C4-2B (cell line): ENCODE data around the gene PILRB.
"Not testable (repeated sequence)": the region's sequence is repeated elsewhere in the genome, so short reads cannot be mapped to it uniquely, and the experiment has no call there.

Source experiments
- H3K27ac ChIP-seq: fragments of 450-650 bp; 2 replicates; pipeline ENCODE4 v1.5.1; 2017
- CTCF ChIP-seq: fragments of 450-650 bp; conservative IDR thresholded peaks from 2 replicates; pipeline ENCODE4 v1.5.1; 2017; ENCODE audit warnings: mild to moderate bottlenecking
- ZFX ChIP-seq: fragments of 450-650 bp; IDR thresholded peaks from 2 replicates; pipeline ENCODE4 v1.6.1; 2017

Gene PILRB

GRCh38 chr7:100370746-100371145, 12.8 kb downstream of the PILRB start:
- TF ChIP-seq ZFX (no peak), CTCF (no peak)

GRCh38 chr7:100371561-100372171, 13.7 kb downstream of the PILRB start:
- TF ChIP-seq ZFX (no peak), CTCF (no peak)
- no peak overlapping the region for H3K27ac ChIP-seq

More at GRCh38 chr7:100370746-100371145, 12.8 kb downstream of the PILRB start:
- H3K27ac ChIP-seq = no peak overlapping the region

- no peak overlapping the region for H3K27ac ChIP-seq
- TF ChIP-seq ZFX = no peak
- no peak for TF ChIP-seq CTCF
Measured at GRCh38 chr7:100372256-100372655, 14.3 kb downstream of the PILRB start.

DNA sequence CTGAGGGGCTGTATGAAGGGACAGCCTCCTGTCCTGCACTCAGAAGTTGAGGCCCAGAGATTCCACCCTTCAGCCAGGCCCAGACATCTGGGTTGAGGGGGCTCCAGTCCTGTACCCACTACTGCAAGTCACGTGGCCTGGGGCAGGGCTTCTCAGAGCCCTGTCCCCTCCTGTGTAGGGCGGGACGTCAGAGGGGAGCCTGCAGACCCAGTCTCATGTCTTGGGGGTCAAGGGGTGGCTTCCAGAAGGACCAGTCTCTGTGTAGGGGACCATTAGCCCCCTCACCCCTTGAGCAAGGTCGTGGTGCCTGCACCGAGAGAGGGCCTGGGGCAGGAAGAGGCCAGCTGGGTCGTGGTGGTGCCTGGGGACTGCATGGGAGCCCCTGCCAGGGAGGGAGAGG, 14.8 kb downstream of the PILRB start:
- no peak overlapping the region for H3K27ac ChIP-seq
- no peak for TF ChIP-seq ZFX
- no peak for TF ChIP-seq CTCF

- TF ChIP-seq CTCF (no peak), ZFX (no peak)
- no peak within 1 kb of the TSS for H3K27ac ChIP-seq
Measured at GRCh38 chr7:100373261-100373831, 15.4 kb downstream of the PILRB start, which contains the start of gene PILRA. PILRA (plus strand) TSS chr7:100373487; CDS start chr7:100373657, 170 bp downstream.

DNA sequence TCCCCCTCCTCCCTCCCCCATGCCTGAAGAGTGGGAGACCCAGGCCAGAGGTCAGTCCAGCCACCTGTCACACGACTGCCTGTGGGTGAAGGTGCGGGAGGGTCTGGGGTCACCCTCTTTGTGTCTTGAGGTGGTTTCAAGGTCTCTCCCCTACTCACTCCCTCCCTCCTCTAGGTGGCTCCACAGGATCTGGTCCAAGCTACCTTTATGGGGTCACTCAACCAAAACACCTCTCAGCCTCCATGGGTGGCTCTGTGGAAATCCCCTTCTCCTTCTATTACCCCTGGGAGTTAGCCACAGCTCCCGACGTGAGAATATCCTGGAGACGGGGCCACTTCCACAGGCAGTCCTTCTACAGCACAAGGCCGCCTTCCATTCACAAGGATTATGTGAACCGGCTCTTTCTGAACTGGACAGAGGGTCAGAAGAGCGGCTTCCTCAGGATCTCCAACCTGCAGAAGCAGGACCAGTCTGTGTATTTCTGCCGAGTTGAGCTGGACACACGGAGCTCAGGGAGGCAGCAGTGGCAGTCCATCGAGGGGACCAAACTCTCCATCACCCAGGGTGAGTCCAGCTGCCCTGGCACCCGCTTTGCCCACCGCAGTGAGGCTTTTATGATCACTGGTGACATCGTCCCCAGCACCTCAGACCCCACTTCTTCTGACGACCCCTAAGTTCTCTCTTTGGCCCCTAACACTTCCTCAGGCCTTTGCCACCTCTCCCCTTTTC, 16.1 kb downstream of the PILRB start:
- H3K27ac ChIP-seq = not testable (repeated sequence)

GRCh38 chr7:100374601-100375000, 16.7 kb downstream of the PILRB start:
- no peak overlapping the region for H3K27ac ChIP-seq

More at GRCh38 chr7:100374601-100375000, 16.7 kb downstream of the PILRB start:
- TF ChIP-seq ZFX (no peak), CTCF (no peak)
